Measurements from ENCODE around the gene MCF2L2.

Gene MCF2L2

GRCh38 chr3:183410759-183411158, 17.7 kb downstream of the MCF2L2 start:
- TF ChIP-seq YY1 (IDR thresholded peaks at IDR 0.05; ENCODE audit: insufficient read depth, insufficient read length) (no peak), SUZ12 (IDR thresholded peaks at IDR 0.05; ENCODE audit: extremely low read depth, insufficient read depth, insufficient read length) (no peak), ZNF274 (IDR thresholded peaks at IDR 0.05; ENCODE audit: low read depth, low read length) (no peak)
- no peak for DNase-seq (ENCODE audit: low read depth, low spot score)
- H3K4me1 ChIP-seq (ENCODE audit: insufficient read depth, insufficient read length), result no peaks in the 10 kb centered on the region
- no peaks in the 10 kb centered on the region for H3K27me3 ChIP-seq (ENCODE audit: insufficient read depth, insufficient read length)
- no peaks in the 10 kb centered on the region for H3K36me3 ChIP-seq (ENCODE audit: insufficient read depth, insufficient read length, low read length)
- no peak overlapping the region for H3K4me3 ChIP-seq (ENCODE audit: insufficient read length, low read depth)
- H3K9me3 ChIP-seq (ENCODE audit: insufficient read depth, low read length), result no peaks in the 10 kb centered on the region; the same call in 1 of the 2 replicates
- no peak overlapping the region for H3K9ac ChIP-seq (ENCODE audit: insufficient read length, low read depth)

- TF ChIP-seq ZNF274 (IDR thresholded peaks at IDR 0.05; ENCODE audit: low read depth, low read length) (no peak), YY1 (IDR thresholded peaks at IDR 0.05; ENCODE audit: insufficient read depth, insufficient read length) (no peak), SUZ12 (IDR thresholded peaks at IDR 0.05; ENCODE audit: extremely low read depth, insufficient read depth, insufficient read length) (no peak)
- DNase-seq (ENCODE audit: low read depth, low spot score), result no peak
- Histone ChIP-seq H3K36me3 (ENCODE audit: insufficient read depth, insufficient read length, low read length) (no peaks in the 10 kb centered on the region), H3K9ac (ENCODE audit: insufficient read length, low read depth) (no peak overlapping the region), H3K4me1 (ENCODE audit: insufficient read depth, insufficient read length) (no peaks in the 10 kb centered on the region), H3K9me3 (ENCODE audit: insufficient read depth, low read length) (no peaks in the 10 kb centered on the region; the same call in 1 of the 2 replicates), H3K27me3 (ENCODE audit: insufficient read depth, insufficient read length) (no peaks in the 10 kb centered on the region), H3K4me3 (ENCODE audit: insufficient read length, low read depth) (no peak overlapping the region)
Observed at GRCh38 chr3:183410280-183410679, 18.1 kb downstream of the MCF2L2 start.

DNA sequence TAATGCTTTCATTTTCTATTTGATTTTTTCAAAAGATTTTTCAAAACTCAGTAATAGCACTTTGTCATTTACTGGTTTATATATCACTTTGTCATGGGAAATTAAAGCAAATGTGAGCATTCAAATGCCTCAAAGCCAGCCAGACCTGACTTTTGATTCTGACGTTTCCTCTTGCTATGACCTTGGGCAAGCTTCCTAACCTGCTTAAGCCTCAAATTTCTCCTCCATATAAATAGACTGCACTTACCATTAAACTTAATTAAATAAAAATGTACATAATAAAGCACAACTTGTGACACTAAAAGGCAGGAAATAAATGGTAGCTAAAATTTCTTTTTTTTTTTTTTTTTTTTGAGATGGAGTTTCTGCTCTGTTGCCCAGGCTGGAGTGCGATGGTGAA, 19.2 kb downstream of the MCF2L2 start:
- no peak overlapping the region for H3K4me3 ChIP-seq (ENCODE audit: insufficient read length, low read depth)

DNA sequence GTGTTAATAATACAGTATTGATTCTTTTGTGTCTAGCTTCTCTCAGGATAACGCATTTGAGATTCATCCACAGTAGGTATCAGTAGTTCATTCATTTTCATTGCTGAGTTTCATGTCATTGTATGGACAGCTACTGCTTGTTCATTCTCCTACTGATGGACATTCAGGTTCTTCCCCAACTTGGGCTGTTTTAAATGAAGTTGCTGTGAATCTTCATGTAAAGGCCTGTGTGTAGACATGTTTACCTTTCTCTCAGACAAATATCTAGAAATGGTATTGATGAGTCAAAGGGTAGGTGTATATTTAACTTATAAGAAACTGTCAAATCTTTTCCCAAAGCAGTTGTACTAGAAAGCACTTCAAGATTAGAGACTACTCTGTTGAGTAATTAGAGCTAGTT, 26.7 kb downstream of the MCF2L2 start:
- TF ChIP-seq ZNF274 (IDR thresholded peaks at IDR 0.05; ENCODE audit: low read depth, low read length) (no peak), SUZ12 (IDR thresholded peaks at IDR 0.05; ENCODE audit: extremely low read depth, insufficient read depth, insufficient read length) (no peak), YY1 (IDR thresholded peaks at IDR 0.05; ENCODE audit: insufficient read depth, insufficient read length) (no peak)
- Histone ChIP-seq H3K9ac (ENCODE audit: insufficient read length, low read depth) (no peak overlapping the region), H3K27me3 (ENCODE audit: insufficient read depth, insufficient read length) (no peaks in the 10 kb centered on the region), H3K9me3 (ENCODE audit: insufficient read depth, low read length) (no peaks in the 10 kb centered on the region), H3K4me3 (ENCODE audit: insufficient read length, low read depth) (no peak overlapping the region), H3K4me1 (ENCODE audit: insufficient read depth, insufficient read length) (no peaks in the 10 kb centered on the region), H3K36me3 (ENCODE audit: insufficient read depth, insufficient read length, low read length) (no peaks in the 10 kb centered on the region)
- DNase-seq (ENCODE audit: low read depth, low spot score), result no peak

More for the DNA sequence above, 19.2 kb downstream of the MCF2L2 start:
- Histone ChIP-seq H3K4me1 (ENCODE audit: insufficient read depth, insufficient read length) (no peaks in the 10 kb centered on the region), H3K27me3 (ENCODE audit: insufficient read depth, insufficient read length) (no peaks in the 10 kb centered on the region), H3K9me3 (ENCODE audit: insufficient read depth, low read length) (no peaks in the 10 kb centered on the region; the same call in 1 of the 2 replicates), H3K36me3 (ENCODE audit: insufficient read depth, insufficient read length, low read length) (no peaks in the 10 kb centered on the region), H3K9ac (ENCODE audit: insufficient read length, low read depth) (no peak overlapping the region)
- TF ChIP-seq SUZ12 (IDR thresholded peaks at IDR 0.05; ENCODE audit: extremely low read depth, insufficient read depth, insufficient read length), result no peak
- TF ChIP-seq ZNF274 (IDR thresholded peaks at IDR 0.05; ENCODE audit: low read depth, low read length), result no peak
- TF ChIP-seq YY1 (IDR thresholded peaks at IDR 0.05; ENCODE audit: insufficient read depth, insufficient read length), result no peak
- no peak for DNase-seq (ENCODE audit: low read depth, low spot score)

DNA sequence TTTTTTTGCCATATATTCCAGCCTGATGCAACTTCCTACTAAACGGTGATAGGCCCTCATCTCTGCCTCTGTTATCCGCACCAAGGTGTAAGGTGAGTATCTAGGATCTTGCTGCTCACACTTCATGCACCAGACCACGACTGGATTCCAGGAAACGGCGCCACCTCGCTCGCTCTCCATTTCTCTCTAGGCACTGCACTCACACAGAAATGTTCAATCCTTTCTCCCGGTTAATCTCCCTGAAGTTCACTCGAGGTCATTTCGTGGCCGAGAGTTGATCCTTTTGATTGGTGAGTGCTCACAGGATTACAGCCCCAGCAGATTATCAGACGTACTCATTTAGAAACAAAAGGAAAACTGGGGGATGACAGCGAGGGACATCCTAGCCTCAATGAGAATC, 28.1 kb downstream of the MCF2L2 start:
- no peaks in the 10 kb centered on the region for H3K4me1 ChIP-seq (ENCODE audit: insufficient read depth, insufficient read length)
- TF ChIP-seq SUZ12 (IDR thresholded peaks at IDR 0.05; ENCODE audit: extremely low read depth, insufficient read depth, insufficient read length), result no peak
- TF ChIP-seq ZNF274 (IDR thresholded peaks at IDR 0.05; ENCODE audit: low read depth, low read length), result no peak
- no peaks in the 10 kb centered on the region for H3K36me3 ChIP-seq (ENCODE audit: insufficient read depth, insufficient read length, low read length)
- H3K9me3 ChIP-seq (ENCODE audit: insufficient read depth, low read length), result no peaks in the 10 kb centered on the region
- no peaks in the 10 kb centered on the region for H3K27me3 ChIP-seq (ENCODE audit: insufficient read depth, insufficient read length)
- no peak overlapping the region for H3K4me3 ChIP-seq (ENCODE audit: insufficient read length, low read depth)
- no peak for DNase-seq (ENCODE audit: low read depth, low spot score)
- H3K9ac ChIP-seq (ENCODE audit: insufficient read length, low read depth), result no peak overlapping the region

DNA sequence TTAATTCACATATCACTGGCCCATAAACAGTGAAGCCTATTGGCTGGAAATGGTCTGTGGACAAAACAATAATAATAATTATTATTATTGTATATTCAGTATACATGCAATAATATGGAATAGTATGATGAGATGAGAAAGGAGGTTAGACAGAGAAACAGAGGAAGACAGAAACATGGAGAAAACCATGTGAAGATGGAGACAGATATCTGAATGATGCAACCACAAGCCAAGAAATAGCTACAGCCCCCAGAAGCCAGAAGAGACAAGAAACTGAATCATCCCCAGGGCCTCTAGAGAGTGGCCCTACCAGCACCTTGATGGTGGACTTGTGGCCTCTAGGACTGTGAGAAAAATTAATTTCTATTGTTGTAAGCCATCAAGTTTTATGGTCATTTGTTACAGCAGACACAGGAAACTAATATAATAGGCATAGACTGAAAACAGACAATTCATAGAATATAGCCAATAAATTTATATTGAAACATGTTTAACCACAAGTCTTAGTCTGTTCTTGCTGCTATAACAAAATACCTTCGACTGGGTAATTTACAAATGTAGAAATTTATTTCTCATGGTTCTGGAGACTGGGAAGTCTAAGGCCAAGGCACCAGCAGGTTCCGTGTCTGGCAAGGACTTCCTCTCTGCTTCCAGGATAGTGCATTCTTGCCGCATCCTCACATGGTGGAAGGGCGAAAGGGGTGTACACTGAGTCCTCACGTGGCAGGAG, 31.6 kb downstream of the MCF2L2 start:
- peaks cover 2% of the 10 kb centered on the region for H3K4me1 ChIP-seq (ENCODE audit: insufficient read depth, insufficient read length)
- H3K36me3 ChIP-seq (ENCODE audit: insufficient read depth, insufficient read length, low read length), result no peaks in the 10 kb centered on the region
- no peaks in the 10 kb centered on the region for H3K9me3 ChIP-seq (ENCODE audit: insufficient read depth, low read length)
- no peaks in the 10 kb centered on the region for H3K27me3 ChIP-seq (ENCODE audit: insufficient read depth, insufficient read length)
- no peak for DNase-seq (ENCODE audit: low read depth, low spot score)
- no peak overlapping the region for H3K4me3 ChIP-seq (ENCODE audit: insufficient read length, low read depth)
- H3K9ac ChIP-seq (ENCODE audit: insufficient read length, low read depth), result no peak overlapping the region
- TF ChIP-seq SUZ12 (IDR thresholded peaks at IDR 0.05; ENCODE audit: extremely low read depth, insufficient read depth, insufficient read length) (no peak), ZNF274 (IDR thresholded peaks at IDR 0.05; ENCODE audit: low read depth, low read length) (no peak), YY1 (IDR thresholded peaks at IDR 0.05; ENCODE audit: insufficient read depth, insufficient read length) (no peak)

DNA sequence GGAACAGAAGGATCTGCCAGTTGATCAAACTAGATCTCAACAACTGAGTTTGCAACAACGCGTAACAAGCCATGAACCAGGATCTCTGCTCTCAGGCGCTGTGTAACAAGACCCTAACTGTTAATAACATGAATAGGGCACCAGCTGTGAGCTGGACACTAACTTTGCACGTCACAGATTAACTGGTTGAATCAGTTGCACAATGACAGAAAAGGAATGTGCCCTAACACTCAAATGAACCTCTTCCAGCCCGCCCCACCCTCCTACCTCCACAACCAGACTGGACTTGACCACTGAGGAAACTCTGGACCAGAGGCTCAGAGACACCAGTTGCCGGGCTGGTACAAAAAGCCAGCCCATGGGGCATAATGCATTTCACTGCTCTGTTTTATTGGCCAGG, 34.3 kb downstream of the MCF2L2 start:
- no peak for DNase-seq (ENCODE audit: low read depth, low spot score)
- Histone ChIP-seq H3K9ac (ENCODE audit: insufficient read length, low read depth) (no peak overlapping the region), H3K36me3 (ENCODE audit: insufficient read depth, insufficient read length, low read length) (no peaks in the 10 kb centered on the region), H3K4me1 (ENCODE audit: insufficient read depth, insufficient read length) (peaks cover 2% of the 10 kb centered on the region), H3K27me3 (ENCODE audit: insufficient read depth, insufficient read length) (no peaks in the 10 kb centered on the region), H3K9me3 (ENCODE audit: insufficient read depth, low read length) (no peaks in the 10 kb centered on the region), H3K4me3 (ENCODE audit: insufficient read length, low read depth) (no peak overlapping the region)
- no peak for TF ChIP-seq SUZ12 (IDR thresholded peaks at IDR 0.05; ENCODE audit: extremely low read depth, insufficient read depth, insufficient read length)
- no peak for TF ChIP-seq YY1 (IDR thresholded peaks at IDR 0.05; ENCODE audit: insufficient read depth, insufficient read length)
- no peak for TF ChIP-seq ZNF274 (IDR thresholded peaks at IDR 0.05; ENCODE audit: low read depth, low read length)

All from NT2/D1 (cell line).